Erythroblast (primary cell): Measurements from ENCODE around the gene ZNF446.
A peak's percentile ranks its signal among the peaks of the same experiment; 100 is the strongest.

Experiments used
- DNase-seq, 2 experiments: peaks; one replicate each; lab custom pipeline; 2025; lab: John Stamatoyannopoulos, UW
- GATA1 ChIP-seq: IDR thresholded peaks from 2 replicates; pipeline ENCODE4 v1.6.1; 2011; ENCODE audit warnings: low read depth, mild to moderate bottlenecking, control low read depth, low read length, moderate library complexity
- POLR2A ChIP-seq: IDR thresholded peaks from 2 replicates; pipeline ENCODE4 v1.6.1; 2011; ENCODE audit warnings: mild to moderate bottlenecking, low read length

The ZNF446 gene

DNA sequence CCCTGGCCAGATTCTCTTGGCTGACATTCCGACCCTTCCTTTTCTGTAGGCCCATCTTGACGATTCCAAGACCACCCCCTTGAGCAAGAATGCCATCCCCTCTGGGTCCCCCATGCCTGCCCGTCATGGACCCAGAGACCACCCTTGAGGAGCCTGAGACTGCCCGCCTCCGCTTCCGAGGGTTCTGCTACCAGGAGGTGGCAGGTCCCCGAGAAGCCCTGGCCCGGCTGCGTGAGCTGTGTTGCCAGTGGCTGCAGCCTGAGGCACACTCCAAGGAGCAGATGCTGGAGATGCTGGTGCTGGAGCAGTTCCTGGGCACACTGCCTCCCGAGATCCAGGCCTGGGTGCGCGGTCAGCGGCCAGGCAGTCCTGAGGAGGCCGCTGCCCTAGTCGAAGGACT, 978 bp downstream of the ZNF446 start:
- no peak for DNase-seq
- TF ChIP-seq GATA1 (no peak), POLR2A (no peak)

DNA sequence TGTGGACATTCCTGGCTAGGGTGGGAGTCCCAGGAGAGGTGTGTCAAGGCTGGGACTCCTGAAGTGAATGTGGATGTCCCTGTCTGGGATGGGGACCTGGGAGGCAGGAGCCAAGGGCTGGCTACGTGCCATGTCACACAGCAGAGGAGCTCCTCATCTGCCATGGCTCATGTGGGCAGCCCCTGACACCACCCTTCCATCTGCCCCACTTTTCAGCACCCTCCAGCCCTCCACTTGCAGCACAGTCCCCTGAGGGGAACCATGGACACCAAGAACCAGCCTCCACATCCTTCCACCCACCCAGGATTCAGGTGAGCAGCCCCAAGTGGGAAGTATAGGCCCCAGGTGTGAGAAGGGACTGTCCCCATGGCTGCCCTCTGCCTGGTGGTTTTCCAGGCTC, 1.7 kb downstream of the ZNF446 start:
- no peak for TF ChIP-seq GATA1
- no peak for TF ChIP-seq POLR2A
- no peak for DNase-seq

DNA sequence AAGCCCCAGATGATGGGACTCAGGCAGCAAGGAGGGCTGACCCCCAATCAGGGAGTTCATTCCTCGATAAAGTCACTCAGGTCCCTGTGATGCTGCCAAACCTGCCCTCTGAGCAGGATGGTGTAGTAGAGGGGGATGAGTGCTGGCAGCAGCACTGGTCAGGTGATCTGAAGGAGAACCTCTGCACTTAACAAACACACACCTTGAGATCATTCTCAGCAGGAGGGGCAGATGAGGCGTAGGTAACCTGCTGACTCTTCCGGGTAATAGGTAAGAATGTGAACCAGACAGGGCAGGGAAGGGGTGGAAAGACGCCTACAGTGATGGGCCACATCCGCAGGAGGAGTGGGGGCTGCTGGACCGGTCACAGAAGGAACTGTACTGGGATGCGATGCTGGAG, 3.2 kb downstream of the ZNF446 start:
- DNase-seq, result no peak
- TF ChIP-seq GATA1 (no peak), POLR2A (no peak)

DNA sequence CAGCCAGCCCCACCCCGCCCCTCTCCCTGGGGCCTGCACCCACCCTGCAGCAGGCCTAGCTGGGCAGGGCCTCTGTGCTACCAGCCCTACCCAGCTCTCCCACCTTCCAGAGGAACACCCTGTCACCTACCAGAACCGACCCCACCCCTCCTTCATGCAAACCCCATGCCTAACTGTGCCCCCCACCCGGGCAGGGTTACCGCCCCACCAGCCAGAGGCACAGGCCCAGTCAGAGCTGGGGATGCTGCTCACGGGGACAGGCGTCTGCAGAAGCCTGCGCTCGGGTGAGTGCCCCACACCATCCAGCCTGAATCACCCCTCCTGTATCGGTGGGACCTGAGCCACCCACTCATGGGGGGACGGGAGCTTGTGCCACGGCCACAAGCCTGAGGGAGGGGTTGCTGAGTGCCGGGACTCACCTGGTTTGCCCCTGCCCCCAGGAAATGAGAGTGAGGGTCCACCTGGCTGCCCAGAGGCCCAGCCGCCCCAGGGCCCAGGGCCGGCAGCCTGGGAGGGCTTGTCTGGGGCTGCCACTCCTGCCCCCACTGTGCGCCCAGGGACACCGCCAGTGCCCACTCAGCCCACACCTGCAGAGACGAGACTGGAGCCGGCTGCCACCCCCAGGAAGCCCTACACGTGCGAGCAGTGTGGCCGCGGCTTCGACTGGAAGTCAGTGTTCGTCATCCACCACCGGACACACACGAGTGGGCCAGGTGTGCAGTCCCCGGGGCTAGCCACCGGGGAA, 3.8 kb downstream of the ZNF446 start:
- TF ChIP-seq POLR2A (no peak), GATA1 (no peak)
- DNase-seq, result no peak

DNA sequence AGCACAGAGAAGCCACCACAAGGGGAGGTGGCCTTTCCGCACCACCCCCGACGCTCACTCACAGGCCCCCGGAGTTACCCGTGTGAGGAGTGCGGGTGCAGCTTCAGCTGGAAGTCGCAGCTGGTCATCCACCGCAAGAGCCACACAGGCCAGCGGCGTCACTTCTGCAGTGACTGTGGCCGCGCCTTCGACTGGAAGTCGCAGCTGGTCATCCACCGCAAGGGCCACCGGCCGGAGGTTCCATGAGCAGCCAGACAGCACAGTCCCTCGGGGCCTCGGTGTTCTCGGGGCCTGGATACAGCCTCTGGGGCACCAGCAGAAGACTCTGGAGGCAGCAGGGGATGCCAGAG, 4.3 kb downstream of the ZNF446 start:
- TF ChIP-seq GATA1, result no peak
- no peak for TF ChIP-seq POLR2A
- DNase-seq, result no peak

DNA sequence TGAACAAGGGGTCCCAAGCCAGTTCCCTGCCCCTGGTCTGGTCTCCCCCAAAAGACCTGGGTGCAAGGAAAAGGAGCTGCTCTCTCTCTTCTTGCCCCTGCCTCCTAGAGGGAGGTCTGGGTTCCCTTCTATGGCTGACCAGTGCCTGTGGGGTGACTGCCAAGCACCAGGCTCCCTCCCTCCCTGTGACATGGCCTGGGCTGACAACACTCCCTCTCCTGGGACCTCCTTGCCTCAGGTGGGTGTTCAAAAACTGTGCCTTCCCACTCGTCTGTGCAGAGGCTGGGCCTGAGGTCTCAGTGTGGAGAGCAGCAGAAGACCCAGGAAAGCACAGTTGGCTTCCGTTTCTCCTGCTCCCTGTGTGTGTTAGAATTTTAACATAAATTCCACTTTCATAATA, 4.7 kb downstream of the ZNF446 start:
- TF ChIP-seq GATA1, result no peak
- no peak for TF ChIP-seq POLR2A
- DNase-seq, result no peak

DNA sequence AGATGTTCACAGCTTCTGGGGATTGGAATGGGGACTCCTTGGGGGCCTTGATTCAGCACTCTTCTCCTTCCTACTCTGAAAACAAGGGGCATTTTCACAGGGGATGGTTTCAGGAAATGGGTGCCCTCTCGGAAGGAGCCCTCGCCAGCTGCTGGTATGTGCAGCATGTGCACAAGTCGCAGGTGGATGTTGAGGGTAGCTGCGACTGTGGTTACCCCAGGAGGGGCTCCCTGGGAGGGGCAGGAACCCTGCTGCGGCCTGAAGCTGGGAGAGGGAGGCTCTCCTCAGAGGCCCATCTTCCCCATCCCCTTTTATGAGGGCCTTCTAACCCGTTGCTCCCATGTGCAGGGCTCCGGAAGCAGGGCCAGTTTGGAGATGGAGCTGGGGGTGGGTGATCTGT, 6.2 kb downstream of the ZNF446 start:
- DNase-seq, result no peak
- TF ChIP-seq GATA1 (no peak), POLR2A (no peak)

DNA sequence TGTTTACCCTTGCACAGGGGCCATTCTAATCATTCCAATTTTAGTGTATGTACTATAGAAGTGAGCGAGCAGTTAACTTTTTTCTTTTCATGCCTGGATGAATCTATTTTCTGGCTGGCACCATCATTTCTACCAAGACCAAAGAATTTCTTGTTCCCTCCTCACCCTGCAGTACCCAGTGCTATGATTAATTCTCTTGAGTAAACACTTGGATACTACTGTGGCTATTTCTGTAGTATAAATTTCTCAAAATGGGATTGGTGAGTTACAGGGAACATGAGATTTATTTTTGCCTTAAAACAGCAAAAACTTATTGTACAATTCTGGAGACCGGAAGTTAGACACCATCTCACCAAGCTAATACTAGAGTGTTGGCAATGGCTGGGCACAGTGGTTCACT, 7.6 kb downstream of the ZNF446 start:
- no peak for TF ChIP-seq GATA1
- no peak for TF ChIP-seq POLR2A
- DNase-seq, result no peak

DNA sequence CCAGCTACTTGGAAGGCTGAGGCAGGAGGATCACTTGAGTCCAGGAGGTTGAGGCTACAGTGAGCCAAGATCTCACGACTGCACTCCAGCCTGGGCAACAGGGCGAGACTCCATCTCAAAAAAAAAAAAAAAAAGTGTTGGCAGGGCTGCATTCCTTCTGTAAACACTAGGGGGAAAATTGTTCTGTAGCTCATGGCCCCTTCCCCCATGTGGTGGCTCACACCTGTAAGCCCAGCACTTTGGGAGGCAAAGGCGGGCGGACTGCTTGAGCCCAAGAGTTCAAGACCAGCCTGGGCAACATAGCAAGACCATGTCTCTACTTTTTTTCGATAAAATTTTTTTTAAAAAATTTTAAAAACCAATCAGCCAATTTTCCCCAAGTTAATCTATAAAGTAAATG, 8.2 kb downstream of the ZNF446 start:
- peak in 1 of 2 experiments; percentile 51 for DNase-seq

DNA sequence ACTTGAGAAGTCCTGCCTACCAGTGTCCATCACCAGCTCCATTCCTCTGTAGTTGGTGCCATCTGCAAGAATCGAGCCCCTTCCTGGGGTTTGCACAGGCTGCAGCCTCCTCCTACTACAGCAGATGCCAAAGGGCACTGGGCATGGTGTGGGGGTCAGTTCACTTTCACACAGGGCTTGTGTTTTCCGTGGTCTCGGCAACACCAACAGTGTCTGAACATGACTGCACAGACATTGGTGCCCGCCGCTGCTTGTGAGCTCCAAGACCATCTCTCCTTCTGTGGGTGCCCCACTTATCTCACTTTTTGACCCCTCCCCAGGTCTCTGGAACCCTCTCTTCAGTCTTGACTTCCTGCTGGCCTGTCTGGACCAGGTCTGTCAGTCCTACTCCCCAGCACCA, 15.2 kb downstream of the ZNF446 start:
- no peak for TF ChIP-seq GATA1
- no peak for TF ChIP-seq POLR2A

DNA sequence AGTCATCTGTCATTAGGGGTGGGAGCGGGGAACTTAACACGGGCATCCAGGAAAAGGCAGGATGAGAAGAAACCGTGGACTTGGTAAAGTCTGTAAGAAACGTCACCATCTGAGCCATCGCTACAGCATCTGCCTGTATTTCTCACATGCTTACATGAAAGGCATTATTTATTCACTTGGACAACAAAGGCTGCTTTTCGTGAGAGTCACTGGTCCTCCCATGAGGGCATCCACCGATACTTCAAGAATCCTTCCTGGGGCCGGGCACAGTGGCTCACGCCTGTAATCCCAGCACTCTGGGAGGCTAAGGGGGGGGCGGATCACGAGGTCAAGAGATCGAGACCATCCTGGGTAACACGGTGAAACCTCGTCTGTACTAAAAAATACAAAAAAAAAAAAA, 16.1 kb downstream of the ZNF446 start:
- TF ChIP-seq POLR2A (no peak), GATA1 (no peak)
- DNase-seq, result no peak

More for the DNA sequence above, 15.2 kb downstream of the ZNF446 start:
- no peak for DNase-seq

DNA sequence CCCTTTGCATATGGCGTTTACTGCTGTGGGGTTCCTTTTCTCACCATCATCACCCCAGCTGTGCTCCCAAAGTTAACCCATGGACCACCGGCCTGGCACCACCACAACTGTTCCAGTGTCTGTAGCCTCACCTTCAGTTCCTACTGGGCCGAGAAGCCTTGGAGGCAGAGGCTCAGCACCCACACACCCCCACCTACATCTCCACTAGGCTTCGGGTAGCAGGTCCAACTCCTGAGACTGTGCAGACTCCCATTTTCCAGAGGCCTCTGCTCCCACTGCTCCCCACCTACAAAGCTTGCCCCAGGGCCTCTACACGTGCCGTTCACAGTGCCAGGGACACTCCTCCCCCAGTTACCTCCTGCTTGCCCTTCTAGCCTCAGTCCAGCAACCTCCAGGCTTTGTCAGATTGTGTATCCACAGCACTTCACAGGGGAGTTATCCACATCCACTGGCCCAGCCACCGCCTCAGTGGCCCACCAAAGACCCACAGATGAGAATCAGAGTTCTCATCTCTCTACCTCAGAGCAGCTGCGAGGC, 21.6 kb downstream of the ZNF446 start:
- DNase-seq, result no peak
- TF ChIP-seq GATA1, result no peak
- TF ChIP-seq POLR2A, result no peak

DNA sequence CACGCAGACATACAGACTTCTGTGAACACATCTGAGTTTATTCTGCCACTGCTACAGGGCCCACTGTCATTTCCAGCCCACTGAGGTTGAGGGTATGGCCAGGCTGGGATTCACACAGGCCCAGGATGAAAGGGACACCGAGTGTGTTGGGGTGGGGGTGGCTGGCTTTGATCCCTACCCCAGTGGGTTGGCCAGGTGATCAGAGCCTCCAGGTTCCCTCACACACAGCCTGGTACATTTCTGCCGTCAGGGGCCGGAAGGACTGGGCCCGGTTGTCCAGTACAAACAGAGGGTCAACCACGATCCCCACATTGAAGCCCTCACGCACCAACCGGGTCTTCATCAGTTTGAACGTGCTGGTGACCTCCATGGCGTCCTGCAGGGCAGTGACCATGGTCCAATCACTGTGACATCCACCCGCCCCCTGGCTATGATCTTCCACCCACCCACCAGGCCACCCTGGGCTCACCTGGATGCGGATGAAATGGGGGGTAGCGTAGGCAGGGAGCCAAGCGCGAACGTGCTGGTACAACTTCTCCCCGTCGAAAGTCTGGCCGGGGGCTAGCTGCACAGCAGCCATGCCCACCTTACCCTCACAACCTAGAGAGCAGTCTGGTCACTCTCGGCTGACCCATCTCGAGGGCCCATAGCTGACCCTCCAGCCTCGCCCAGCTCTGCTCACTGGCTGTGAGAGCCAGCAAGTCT, 22.3 kb downstream of the ZNF446 start:
- DNase-seq, result no peak
- no peak for TF ChIP-seq POLR2A
- TF ChIP-seq GATA1, result no peak
